NT2/D1 (cell line): Measurements from ENCODE around the gene MUC5AC.

ENCODE experiments used
- SUZ12 ChIP-seq: IDR thresholded peaks from 2 replicates; pipeline ENCODE4 v1.6.1; 2011; ENCODE audit not compliant: insufficient read length, insufficient read depth; ENCODE audit errors: extremely low read depth
- YY1 ChIP-seq: IDR thresholded peaks from 2 replicates; pipeline ENCODE4 v1.6.1; 2011; ENCODE audit not compliant: insufficient read length, insufficient read depth
- ZNF274 ChIP-seq: IDR thresholded peaks from 2 replicates; pipeline ENCODE4 v1.6.1; 2011; ENCODE audit warnings: mild to moderate bottlenecking, low read depth, low read length

- TF ChIP-seq SUZ12 (no peak), ZNF274 (no peak), YY1 (no peak)
Observed at GRCh38 chr11:1193326-1194230, 35.8 kb downstream of the MUC5AC start.
